Activated T-cell treated with anti-CD3 and anti-CD28 coated beads for 24 hours (primary cell): ENCODE data around the gene CSTB.
"Not testable (repeated sequence)": the region's sequence is repeated elsewhere in the genome, so short reads cannot be mapped to it uniquely, and the experiment has no call there.

Source experiments
- DNase-seq: peaks from one replicate; pipeline ENCODE4 v3.0.0-alpha.2; 2020; ENCODE audit warnings: low read depth

CSTB gene, protein sequence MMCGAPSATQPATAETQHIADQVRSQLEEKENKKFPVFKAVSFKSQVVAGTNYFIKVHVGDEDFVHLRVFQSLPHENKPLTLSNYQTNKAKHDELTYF

DNA sequence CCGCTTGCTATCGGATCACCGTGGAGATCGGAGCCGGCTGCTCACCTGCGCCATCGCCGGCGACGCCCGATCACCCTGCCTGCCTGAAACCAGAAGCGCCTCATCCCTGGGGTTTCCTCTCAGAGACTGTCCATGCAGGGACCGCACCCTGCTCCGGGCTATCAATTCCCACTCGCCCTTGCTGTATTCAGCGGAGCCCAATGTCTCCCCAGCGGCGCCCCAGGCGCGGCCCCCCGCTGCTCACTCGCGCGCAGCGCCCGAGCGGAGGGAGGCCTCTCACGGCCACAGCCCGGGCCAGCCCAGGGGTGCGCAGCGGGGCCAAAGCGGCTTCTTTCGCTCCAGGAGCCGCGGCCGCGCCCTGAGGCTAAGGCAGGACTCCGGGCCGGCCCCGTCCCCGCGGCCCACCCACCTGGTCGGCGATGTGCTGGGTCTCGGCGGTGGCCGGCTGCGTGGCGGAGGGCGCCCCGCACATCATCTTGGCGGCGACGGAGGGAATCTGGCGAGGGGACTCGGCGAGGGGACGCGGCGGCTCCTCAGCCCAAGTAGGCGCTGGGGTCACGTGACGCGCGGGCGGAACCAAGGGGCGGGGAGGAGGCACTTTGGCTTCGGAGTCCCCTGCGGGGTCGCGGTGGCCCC is at the start of gene CSTB:
TSS of gene CSTB (minus strand) at position 514 of the 636 bp plus-strand sequence. CDS start at position 475, 39 bp downstream.
- peak; percentile 60 for DNase-seq

DNA sequence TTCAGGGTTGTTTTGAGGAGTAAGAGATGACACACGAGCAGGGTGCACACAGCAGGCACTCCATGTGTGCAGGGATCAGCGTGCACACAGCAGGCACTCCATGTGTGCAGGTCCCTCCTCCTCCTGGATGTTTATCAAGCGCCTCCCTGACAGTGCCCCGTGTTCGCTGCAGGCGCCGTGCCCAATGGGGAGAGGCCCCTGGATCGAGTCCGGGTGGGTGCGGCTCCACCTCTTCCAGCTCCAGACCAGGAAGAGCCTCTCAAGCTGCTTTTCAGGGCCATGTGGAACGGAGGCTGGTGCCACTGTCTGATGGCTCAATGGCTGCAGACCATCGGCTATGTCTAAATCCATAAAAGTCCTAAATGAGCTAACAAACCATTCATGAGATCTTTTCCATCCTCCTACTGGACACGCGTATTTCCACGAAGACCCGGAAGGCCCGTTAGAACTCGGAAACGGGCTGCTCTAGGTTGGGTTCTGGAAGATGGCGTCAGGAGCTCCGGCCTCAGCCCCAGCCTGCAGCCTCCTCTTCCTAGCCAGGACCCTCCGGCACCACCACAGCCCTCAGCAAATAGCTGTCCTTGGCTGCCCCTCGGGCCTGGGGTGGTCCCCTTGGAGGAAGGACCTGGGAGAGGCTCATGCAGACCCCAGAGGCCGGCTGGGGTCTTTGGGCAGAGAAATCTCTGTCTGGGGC is 49.3 kb upstream of the CSTB start:
- DNase-seq = no peak

DNA sequence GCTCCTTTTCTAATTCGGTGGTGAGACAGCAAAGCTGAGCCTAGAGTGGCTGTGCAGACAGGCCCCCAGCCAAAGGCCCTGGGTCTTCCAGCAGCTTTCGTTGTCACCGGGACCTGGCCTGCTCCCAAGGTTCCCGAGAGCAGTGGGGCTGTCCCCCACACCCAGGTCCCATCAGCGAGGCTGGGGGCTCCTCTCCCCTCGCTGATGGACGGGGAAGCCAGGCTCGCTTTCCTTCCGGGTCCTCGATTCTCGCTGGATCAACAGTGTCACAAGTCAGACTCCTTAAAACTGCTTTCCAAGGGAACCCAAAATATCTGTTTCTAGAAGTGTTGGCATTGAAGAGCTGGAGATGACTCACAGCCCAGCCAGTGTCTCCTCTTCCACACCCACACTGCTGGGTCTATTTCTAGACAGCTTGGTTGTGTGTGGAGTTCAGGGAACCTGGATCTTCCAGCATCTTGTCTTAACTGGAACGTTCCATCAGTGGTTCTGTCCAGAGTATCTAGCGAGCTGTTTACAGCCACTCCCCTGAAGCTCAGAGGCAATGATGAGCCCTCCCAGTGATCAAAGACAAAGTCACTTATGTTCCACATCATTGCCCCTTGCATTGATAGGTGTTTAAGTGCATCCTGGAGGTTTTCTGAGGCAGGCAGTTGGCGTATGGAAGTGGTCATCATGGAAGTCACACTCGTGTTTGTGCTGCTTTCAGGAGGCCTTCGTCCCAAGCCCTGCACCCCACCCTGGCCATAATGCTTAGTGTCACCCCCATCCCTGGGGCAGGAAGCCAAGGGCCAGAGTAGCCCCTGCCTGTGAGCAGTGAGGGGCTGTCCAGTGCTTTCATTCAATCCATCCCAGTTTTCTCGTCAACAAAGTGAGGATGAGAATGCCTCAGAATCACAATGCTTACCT is 48.5 kb upstream of the CSTB start:
- no peak for DNase-seq

DNA sequence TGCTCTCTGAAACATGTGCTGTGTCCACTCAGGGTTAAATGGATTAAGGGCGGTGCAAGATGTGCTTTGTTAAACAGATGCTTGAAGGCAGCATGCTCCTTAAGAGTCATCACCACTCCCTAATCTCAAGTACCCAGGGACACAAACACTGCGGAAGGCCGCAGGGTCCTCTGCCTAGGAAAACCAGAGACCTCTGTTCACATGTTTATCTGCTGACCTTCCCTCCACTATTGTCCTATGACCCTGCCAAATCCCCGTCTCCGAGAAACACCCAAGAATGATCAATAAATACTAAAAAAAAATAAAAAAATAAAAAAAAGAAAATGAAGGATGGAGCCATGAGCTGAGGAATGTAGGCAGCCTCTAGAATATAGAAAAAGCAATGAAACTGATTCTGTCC is 46.6 kb upstream of the CSTB start:
- DNase-seq = not testable (repeated sequence)

DNA sequence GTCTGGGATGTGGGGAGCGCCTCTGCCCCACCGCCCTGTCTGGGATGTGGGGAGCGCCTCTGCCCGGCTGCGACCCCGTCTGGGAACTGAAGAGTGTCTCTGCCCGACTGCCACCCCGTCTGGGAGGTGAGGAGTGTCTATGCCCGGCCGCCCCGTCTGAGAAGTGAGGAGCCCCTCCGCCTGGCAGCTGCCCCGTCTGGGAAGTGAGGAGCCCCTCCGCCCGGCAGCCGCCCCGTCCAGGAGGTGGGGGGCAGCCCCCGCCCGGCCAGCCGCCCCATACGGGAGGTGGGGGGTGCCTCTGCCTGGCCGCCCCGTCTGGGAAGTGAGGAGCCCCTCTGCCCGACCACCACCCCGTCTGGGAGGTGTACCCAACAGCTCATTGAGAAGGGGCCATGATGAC is 46.1 kb upstream of the CSTB start:
- not testable (repeated sequence) for DNase-seq

DNA sequence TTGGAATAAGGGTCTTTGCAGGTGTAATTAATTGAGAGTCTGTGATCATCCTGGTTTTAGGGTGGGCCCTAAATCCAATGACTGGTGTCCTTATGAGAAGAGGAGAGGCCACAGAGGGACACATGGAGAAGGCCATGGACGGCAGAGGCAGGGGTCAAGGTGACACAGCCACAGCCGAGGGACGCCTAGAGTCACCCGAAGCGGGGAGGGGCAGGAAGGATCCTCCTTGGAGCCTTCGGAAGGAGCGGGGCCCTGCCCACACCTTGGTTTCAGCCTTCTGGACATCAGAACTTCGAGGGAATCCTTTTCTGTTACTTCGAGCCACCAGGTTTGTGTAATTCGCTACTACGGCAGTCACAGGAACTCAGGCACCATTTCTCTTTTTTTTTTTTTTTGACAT is 44.4 kb upstream of the CSTB start:
- no peak for DNase-seq

DNA sequence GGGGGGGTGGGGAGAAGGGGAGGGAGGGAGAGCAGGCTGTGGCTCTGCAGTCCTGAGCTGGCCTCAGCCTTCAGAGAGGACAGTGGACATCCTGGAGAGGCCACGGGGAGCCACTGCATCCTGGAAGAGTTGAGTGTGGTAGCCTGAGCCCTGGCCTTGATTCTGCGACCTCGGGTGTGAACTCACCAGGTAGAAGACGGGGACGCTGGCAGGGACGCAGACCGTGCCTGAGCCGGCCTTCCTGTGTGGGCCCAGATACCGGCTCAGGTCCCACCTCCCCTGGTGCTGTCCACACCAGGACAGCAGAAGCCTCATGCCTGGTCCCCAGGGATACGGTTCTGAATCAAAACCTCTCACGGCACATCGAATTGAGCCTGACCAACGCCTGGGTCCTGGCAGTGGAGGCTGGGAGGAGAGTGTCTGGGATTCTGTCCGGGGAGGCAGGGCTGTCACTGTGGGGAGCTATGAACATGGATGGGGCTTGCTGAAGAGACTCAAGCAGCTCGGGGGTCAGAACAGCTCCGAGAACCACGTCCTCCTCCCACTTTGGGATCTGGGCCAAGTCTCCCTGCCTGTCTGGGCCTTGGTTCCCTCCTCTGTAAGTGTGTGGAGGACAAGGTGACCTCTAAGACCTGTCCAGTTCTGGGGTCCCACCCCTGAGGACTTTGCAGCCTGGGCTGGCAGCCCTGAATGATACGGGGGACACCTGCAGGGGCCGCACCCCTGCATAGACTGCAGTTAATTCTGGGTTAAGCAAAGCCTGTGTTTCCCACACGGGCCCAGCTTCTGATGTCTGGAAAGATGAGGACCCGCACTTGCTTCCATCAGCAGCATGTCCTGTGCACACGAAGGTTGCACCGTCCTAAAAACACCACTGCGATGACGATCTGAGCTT is 43.6 kb upstream of the CSTB start:
- DNase-seq = no peak

DNA sequence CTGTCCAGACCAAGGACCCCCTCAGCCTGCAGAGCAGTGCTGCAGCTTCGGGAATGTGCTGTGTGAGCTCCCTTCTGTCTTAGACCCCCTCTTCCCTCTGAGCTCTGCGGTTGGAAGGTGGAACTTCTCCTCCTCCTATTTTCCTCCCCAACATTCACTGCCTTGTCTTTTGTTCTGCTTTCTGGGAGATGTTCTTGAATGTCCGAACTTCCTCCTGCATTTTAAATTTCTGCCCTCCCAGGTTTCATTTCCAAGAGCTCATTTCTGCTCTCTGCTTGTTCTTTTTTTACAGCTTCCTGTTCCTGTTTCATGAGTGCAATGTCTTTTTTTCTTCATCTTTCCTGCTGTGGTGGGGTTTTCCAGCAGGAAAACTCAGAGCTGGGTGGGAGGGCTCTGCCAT is 42.6 kb upstream of the CSTB start:
- DNase-seq = no peak

DNA sequence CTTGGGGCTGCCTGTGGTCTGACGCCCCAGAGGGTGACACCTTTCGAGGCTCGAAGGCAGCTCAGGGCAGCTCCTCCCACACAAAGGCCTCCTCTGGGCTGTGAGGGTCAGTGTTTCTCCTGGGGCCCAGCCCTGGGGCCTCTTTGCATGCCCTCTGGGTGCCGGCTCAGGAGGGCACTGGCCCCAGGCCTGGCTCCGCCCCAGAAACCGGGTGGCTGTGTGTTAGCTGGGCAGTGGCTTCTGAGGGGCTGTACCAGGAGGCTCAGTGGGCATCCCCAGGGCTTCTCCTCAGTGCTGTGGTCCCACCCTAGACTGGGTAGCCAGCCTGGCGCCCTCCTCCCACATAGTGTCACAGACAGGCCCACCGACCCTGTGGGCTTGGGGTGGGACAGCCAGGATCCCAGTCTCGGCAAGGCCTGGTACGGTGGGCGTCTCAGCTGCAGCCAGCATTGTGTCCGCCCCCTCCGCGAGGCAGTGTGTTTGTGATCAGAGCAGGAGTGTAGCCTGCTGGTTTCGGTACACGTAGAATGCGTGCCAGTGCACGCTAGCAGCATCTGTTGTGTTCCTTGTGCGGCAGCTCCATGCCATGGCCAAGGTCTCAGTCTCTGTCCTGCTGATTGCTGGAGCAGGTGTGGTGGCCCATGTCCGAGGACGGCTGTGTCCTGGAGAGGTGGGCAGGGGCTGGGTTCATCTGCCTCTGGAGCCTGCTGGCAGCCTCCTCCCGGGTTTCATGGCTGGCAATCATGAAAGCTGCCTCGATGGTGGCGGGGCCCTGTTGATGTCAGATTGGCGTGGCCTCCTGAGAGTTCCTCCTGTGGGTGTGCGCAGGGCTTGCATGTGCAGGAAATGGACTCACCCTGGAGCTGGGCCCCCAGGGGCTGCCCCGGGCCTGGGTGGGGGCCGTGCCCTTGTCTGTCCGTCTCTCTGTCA is 41.3 kb upstream of the CSTB start:
- no peak for DNase-seq

DNA sequence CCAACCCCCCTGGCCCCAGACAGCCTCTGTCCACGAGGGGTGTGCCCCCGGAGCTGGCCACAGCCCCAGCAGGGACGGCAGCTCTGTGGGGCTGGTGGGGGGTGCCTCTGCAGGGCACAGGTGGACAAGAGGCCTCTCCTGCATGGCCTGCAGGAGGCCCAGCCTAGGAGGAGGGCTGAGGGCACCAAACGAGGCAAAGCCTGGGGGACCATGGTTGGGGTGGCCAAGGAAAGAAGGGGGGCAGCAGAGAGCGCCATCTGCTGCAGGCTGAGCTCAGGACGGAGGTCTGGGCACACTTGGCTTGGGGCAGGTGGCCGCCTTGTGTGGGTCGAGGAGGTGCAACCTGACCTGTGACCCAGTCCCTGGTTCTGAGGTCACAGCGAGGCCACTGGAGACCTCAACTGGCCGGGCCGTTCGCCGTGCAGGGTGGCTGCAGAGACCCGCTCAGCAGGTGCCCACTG is 40.5 kb upstream of the CSTB start:
- DNase-seq = no peak

DNA sequence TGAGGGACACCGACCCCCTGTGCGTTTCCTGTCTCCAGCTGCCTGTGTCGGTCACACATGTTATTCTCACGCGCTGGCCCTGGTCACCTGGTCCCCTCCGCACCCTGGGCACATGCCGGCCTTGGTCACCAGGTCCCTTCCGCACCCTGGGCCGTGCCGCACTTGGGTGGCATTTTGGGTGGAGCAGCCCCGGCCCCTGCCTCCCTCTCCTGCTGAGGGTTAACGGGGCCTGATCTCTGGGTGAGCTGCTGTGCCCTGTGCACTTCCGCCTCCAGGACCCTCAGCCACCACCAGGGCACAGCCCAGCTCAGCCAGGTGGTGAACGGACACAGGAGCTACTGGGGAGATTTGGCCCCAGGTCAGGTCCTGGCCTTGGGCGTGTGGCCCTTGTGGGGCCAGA is 39.9 kb upstream of the CSTB start:
- DNase-seq = no peak

DNA sequence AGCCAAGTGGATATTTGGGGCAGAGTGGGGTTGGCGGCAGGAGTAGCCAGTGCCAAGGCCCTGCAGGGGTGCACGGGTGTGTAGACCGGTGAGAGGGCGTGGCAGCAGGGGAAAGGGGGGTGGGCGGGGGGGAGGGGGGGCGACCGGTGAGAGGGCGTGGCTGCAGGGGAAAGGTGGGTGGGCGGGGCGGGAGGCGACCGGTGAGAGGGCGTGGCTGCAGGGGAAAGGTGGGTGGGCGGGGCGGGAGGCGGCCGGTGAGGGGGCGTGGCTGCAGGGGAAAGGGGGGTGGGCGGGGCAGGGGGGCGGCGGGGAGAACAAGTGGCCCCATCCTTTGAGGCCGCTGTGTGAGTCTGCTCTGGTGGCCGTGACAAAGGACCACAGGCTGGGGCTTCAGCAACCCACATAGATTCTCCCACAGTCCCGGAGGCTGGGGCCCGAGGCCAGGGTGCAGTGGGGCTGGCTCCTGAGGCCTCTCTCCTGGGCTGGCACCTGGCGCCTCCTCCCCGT is 39.1 kb upstream of the CSTB start:
- DNase-seq = no peak

DNA sequence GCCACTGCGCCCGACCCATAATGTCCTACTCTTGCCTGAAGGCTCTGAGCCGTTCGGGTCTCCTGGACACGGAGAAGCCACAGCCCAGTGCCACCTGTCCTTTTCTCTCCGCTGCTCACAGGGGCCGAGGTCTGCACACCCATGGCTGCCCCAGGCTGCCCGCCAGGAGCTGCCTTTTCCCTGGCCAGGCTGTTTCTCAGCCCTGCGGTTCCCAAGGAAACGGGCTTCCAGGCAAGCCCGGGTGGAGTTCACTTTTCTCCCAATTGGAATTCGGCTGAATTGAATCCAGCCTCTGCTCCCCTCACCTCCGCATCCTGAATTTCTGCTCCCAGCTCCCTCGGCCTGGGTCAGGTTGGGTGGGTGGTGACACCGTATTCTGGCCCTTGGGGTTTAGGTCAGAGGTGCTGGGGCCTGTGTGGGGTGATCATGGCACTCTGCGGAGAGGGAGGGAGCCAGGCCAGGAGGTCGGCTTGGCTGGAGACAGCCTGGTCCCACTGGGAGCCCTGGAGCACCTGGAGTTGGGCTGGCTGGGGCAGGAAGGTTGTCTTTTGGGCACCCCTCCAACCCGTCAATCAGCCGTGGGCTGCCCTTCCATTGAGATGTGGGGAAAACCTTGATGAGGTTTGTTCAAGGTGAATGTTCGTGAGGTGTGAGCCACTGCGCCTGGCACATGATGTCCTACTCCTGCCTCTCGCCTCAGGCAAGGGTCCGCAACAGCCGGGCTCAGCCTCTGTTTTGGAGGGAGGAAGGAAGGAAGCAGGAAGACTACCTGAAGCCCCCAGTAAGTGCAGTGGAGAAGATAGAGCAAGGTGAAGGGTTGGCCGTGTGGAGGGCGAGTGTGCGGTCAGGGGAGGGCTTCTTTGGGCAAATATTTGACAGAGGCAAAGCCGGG is 38.4 kb upstream of the CSTB start:
- DNase-seq = no peak

DNA sequence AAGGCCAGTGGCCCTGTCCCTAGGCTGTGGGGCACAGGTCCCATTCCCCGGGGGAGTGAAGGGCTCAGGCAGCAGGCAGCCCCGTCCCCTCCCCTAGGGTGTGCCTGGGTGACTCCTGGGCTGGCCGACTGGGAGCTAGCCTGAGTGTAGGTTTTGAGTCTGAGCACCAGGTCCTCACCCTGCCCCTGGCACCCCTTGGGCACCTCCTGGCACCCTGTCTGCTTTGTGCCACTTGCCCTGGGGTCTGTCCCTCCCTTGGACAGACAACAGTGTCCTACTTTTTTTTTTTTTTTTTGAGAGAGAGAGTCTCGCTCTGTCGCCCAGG is 37.5 kb upstream of the CSTB start:
- DNase-seq = no peak

DNA sequence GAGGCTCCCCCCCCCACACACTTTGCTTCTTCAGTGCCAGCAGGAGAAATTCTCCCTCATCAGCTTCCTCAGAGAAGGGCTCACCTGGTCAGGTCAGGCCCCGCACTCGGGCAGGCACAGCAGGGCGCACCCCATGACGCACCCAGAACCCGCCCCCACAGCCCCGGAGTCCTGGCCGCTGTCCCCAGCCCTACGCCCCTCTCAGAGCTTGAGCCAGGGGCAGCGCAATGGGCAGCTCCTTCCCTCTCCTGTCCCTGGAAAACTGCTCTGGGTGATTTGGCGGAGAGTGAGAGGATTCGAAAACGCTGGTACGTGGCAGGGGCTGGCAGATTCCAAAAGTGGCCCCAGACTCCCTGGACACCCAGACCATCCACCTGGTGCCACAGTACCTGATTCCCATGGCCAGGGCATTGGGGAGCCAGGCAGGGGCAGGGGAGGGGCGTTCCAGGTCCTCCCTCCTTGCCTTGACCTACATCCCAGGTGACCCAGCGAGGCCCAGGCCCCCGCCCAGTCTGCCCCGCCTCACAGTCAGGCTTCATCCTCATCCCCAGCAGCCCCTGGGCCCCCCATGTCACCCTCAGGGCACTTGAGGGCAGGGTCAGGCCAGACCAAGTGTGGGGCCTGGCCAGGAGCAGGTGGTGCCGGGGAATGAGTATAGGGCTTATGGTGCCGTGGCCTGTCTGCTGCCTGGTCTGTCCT is 37.0 kb upstream of the CSTB start:
- no peak for DNase-seq

DNA sequence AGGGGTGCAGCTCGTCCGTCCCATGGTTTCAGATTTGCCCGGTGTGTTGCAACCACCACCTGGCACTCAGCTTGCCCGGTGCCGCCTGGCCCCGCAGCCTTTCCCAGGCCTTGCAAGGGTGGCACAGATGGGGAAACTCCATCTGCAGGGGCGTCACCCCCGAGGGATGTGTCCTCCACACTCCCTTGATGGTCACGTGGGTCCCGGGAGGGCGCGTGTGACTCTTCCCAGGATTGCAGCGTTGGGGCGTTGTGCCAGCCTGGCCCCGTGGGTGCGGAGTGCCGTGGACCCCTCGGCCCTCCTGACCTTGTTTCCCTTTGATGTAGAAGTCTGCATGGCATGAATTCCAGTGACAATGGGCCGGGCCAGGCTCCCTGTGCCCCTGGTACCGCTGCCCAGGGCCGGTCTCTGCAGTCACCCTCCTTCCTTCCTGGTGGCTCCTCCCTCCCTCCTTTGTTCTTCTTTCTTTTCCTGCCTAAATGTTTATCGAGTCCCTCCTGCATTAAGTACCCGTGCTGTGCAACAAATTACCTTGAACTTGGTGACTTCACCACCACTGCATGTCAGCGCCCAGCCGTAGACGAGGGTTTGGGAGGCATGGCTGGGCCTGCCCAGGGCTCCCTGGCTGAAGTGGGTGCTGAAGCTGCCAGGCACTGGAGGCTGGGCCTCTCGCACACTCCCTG is 36.2 kb upstream of the CSTB start:
- no peak for DNase-seq

DNA sequence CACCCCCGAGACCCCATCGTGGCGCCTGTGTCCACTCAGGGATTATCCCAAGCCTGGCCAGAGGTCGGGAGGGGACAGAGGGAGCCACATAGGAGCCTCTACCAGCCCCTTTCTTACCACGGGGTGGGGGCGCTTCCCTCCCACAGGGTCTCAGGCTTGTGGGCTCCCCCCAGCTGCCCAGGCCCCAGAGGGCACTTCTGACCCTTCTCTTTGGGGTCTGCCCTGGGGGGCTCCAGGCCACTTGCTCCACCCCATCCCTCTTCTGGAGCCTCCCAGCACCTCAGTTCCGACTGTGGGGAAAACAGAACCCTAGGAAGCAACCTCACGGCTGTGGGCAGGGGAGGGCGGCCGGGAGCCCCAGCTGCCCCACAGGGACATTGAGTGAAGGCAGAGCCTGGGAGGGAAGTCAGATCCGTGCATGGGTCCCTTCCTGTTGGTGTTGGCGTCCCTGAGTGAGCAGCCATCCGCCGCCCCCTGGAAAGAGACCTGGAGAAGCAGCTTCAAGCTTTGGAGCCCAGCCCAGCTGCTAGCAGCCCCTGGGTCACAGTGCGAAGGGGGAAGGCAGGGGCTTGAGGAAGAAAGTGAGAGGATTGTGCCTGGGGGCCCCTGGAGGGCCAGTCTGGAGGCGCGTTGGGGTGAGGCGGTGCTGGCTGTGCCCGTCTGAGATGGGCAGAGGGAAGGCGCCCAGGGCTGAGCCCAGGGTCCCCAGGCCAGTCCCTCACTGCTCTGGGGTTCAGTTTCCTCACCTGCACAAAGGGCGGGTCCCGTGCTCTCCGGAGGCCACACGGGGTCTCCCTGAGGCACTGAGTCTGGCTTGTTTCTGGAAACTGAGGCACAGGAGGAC is 35.4 kb upstream of the CSTB start:
- DNase-seq = no peak
